VCaP (cell line): ENCODE measurements around the gene IL4I1.

ENCODE experiments used
- H3K27ac ChIP-seq: fragments of 450-650 bp; 2 replicates; pipeline ENCODE4 v1.5.1; 2017
- TF ChIP-seq, protein P1 (sequence below): fragments of 450-650 bp; conservative IDR thresholded peaks from 2 replicates; pipeline ENCODE4 v1.5.1; 2017; ENCODE audit warnings: mild to moderate bottlenecking, moderate library complexity

IL4I1 gene

DNA sequence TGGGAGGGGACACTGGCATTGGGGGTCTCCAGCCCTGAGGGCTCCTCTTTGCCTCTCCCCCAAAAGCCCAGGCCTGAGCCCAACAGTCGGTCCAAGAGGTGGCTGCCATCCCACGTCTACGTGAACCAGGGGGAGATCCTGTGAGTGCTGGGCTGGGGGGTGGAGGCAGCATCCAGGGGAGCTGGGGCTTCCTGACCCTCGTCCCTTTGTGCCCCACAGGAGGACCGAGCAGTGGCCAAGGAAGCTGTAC is 38.9 kb downstream of the IL4I1 start:
- peak overlapping the region; percentile 33 for H3K27ac ChIP-seq
- TF ChIP-seq, protein P1, sequence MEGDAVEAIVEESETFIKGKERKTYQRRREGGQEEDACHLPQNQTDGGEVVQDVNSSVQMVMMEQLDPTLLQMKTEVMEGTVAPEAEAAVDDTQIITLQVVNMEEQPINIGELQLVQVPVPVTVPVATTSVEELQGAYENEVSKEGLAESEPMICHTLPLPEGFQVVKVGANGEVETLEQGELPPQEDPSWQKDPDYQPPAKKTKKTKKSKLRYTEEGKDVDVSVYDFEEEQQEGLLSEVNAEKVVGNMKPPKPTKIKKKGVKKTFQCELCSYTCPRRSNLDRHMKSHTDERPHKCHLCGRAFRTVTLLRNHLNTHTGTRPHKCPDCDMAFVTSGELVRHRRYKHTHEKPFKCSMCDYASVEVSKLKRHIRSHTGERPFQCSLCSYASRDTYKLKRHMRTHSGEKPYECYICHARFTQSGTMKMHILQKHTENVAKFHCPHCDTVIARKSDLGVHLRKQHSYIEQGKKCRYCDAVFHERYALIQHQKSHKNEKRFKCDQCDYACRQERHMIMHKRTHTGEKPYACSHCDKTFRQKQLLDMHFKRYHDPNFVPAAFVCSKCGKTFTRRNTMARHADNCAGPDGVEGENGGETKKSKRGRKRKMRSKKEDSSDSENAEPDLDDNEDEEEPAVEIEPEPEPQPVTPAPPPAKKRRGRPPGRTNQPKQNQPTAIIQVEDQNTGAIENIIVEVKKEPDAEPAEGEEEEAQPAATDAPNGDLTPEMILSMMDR, result no peak

GRCh38 chr19:49857061-49857837 is 39.4 kb downstream of the IL4I1 start:
- TF ChIP-seq, protein P1, result no peak
- peak overlapping the region; percentile 33 for H3K27ac ChIP-seq

DNA sequence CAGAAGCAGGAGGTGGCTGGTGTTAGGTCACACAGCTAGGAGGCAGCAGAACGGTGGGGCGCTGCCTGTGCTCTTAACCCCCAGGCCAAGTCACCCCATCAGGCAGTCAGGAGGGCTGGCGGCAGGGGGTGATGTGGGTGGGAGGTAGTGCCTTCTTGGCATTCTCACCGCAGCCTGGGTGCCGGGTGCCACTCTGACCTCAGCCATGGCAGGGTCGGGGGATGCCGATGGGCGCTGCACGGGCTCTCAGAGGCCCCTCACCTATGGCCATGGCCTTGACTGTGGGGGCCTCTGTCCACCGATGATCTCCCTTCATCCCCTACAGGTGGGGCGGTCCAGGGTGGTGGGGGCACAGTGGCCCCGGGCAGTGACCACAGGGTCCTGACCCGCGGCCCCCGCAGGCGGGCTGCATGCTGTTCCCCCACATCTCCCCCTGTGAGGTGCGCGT is 40.1 kb downstream of the IL4I1 start:
- TF ChIP-seq, protein P1, result no peak
- peak overlapping the region; percentile 99 for H3K27ac ChIP-seq

- H3K27ac ChIP-seq, result peak overlapping the region; percentile 99
- TF ChIP-seq, protein P1, result no peak
Observed at GRCh38 chr19:49855676-49856573, 40.8 kb downstream of the IL4I1 start.

DNA sequence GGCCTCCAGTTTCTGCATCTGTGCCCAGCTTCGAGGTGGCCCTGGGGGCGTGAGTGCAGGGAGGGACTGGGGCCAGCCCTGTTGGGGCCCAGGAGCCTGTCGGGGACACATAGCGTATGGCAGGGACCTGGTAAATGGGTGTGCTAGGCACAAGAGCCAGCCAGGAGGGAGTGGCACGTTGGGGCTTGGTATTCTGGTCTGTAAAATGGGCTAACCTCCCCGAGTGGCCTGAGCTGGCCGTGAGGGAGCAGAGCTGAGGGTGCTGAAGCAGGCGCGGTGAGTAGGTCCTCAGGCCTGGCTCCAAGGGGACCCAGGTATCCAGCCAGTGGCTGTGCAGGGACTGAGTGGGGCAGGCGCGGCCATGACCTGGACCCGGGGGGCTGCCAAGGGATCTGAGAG is 41.4 kb downstream of the IL4I1 start:
- peak overlapping the region; percentile 99 for H3K27ac ChIP-seq
- TF ChIP-seq, protein P1, result no peak

GRCh38 chr19:49854378-49855263 is 42.1 kb downstream of the IL4I1 start:
- H3K27ac ChIP-seq, result peak overlapping the region; percentile 99
- TF ChIP-seq, protein P1, result no peak
